Loucy (cell line): ENCODE data around the gene ADAT2.

Experiments used
- H2AFZ ChIP-seq: fragments of 200-600 bp; sonication (generic); 2 replicates; pipeline ENCODE4 v1.6.0; 2016; ENCODE audit warnings: antibody characterized with exemption, mild to moderate bottlenecking, low read length, moderate library complexity
- H3F3A ChIP-seq: fragments of 200-600 bp; 2 replicates; pipeline ENCODE4 v1.6.0; 2016; ENCODE audit warnings: antibody characterized with exemption, low read depth, mild to moderate bottlenecking
- H3K27me3 ChIP-seq: fragments of 200-600 bp; sonication (generic); 2 replicates; pipeline ENCODE4 v1.6.1; 2014; ENCODE audit warnings: low read length, mild to moderate bottlenecking; ENCODE audit not compliant: insufficient read depth, poor library complexity, severe bottlenecking
- H3K36me3 ChIP-seq: fragments of 200-600 bp; sonication (generic); 2 replicates; pipeline ENCODE4 v1.6.1; 2016; ENCODE audit warnings: low read length; ENCODE audit not compliant: insufficient read depth
- H3K4me1 ChIP-seq: fragments of 200-600 bp; sonication (generic); 2 replicates; pipeline ENCODE4 v1.5.1; 2014; ENCODE audit warnings: low read length, mild to moderate bottlenecking; ENCODE audit not compliant: insufficient read depth, poor library complexity, severe bottlenecking
- H3K4me2 ChIP-seq: fragments of 200-600 bp; sonication (generic); 2 replicates; pipeline ENCODE4 v1.6.0; 2014; ENCODE audit warnings: antibody characterized with exemption, low read length, low read depth, mild to moderate bottlenecking; ENCODE audit not compliant: poor library complexity, severe bottlenecking
- H3K4me3 ChIP-seq: fragments of 200-600 bp; sonication (generic); 2 replicates; pipeline ENCODE4 v1.5.1; 2014; ENCODE audit warnings: low read length, mild to moderate bottlenecking, mixed read lengths; ENCODE audit not compliant: poor library complexity, severe bottlenecking
- H3K79me2 ChIP-seq: fragments of 200-600 bp; sonication (generic); 2 replicates; pipeline ENCODE4 v1.6.1; 2014; ENCODE audit warnings: low read length; ENCODE audit not compliant: insufficient read depth
- H3K9ac ChIP-seq: fragments of 200-600 bp; sonication (generic); 2 replicates; pipeline ENCODE4 v1.6.0; 2014; ENCODE audit warnings: mild to moderate bottlenecking, low read depth, low read length, moderate library complexity; ENCODE audit not compliant: poor library complexity, severe bottlenecking
- H3K9me2 ChIP-seq: fragments of 200-600 bp; sonication (generic); replicated peaks from 2 replicates; pipeline ENCODE4 v1.6.1; 2016; ENCODE audit warnings: low read depth, low read length, mixed read lengths
- H3K9me3 ChIP-seq: fragments of 200-600 bp; sonication (generic); 2 replicates; pipeline ENCODE4 v1.6.1; 2014; ENCODE audit warnings: mild to moderate bottlenecking, antibody characterized with exemption, low read length, low read depth; ENCODE audit not compliant: insufficient read depth
- H4K20me1 ChIP-seq: fragments of 200-600 bp; sonication (generic); 2 replicates; pipeline ENCODE4 v1.6.0; 2014; ENCODE audit warnings: antibody characterized with exemption, low read length, mild to moderate bottlenecking; ENCODE audit not compliant: insufficient read depth, poor library complexity, severe bottlenecking
- EZH2phosphoT487 ChIP-seq: fragments of 200-600 bp; IDR thresholded peaks from 2 replicates; pipeline ENCODE4 v1.6.1; 2018; ENCODE audit warnings: antibody characterized with exemption, mild to moderate bottlenecking, moderate library complexity, borderline replicate concordance
- TF ChIP-seq, protein P1 (sequence below): fragments of 200-600 bp; sonication (generic); conservative IDR thresholded peaks from 2 replicates; pipeline ENCODE4 v1.5.1; 2014; ENCODE audit warnings: mild to moderate bottlenecking, antibody characterized with exemption, low read length

Gene ADAT2

DNA sequence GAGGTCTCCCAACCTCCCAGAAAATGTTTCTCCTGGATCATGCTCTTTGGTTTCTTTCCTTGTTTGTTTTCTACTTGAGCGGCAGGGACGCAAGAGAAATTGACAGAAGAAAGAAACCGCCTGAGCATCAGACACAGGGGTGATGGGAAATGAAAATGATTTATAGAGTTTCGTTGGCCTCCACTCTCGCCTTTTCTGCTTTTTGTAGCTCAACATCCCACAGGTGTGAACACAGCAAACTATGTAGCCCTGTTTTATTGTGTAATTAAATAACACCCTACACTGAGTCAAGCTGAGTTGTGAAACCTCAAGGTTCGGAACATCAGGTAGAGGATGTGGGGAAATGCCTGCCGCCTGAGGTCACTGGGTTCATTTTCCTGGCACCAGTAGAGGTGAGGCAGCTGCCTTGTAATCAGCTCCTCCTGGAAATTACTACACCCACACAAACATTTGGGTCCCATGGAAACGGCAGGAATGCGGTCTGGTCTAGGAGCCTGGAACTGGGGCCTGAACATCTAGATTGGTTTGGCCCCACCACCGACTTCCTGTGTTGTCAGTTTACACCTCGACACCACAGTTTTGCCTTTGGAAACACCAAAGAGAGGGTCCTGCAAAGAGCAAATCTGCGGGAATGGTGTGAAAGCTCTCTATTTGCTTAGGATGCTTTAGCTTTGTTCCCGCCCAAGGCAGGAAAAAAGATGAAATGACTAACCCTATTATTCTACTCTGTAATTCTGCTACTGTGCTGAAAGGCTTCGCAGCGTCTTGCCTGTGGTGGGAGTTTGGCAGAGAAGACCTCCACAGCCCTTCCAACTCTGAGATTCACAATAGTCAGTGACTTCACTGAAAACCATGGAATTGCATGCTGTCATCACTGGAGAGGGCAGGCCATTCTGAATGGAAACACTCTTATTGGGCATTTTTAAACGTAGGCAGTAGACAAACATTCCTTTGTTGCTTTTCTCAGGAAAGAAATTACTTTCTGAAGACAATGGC is 53.0 kb downstream of the ADAT2 start:
- H3K4me1 ChIP-seq: peaks cover 17% of the 10 kb centered on the region
- H3K9me3 ChIP-seq: no peaks in the 10 kb centered on the region
- no peak overlapping the region for H3K9ac ChIP-seq
- H3K9me2 ChIP-seq: no peaks in the 10 kb centered on the region
- H2AFZ ChIP-seq: no peak overlapping the region
- H3K36me3 ChIP-seq: no peaks in the 10 kb centered on the region
- no peaks in the 10 kb centered on the region for H4K20me1 ChIP-seq
- H3F3A ChIP-seq: no peaks in the 10 kb centered on the region
- TF ChIP-seq EZH2phosphoT487: no peak
- TF ChIP-seq, protein P1, sequence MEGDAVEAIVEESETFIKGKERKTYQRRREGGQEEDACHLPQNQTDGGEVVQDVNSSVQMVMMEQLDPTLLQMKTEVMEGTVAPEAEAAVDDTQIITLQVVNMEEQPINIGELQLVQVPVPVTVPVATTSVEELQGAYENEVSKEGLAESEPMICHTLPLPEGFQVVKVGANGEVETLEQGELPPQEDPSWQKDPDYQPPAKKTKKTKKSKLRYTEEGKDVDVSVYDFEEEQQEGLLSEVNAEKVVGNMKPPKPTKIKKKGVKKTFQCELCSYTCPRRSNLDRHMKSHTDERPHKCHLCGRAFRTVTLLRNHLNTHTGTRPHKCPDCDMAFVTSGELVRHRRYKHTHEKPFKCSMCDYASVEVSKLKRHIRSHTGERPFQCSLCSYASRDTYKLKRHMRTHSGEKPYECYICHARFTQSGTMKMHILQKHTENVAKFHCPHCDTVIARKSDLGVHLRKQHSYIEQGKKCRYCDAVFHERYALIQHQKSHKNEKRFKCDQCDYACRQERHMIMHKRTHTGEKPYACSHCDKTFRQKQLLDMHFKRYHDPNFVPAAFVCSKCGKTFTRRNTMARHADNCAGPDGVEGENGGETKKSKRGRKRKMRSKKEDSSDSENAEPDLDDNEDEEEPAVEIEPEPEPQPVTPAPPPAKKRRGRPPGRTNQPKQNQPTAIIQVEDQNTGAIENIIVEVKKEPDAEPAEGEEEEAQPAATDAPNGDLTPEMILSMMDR: no peak
- H3K79me2 ChIP-seq: no peaks in the 10 kb centered on the region
- H3K4me2 ChIP-seq: no peak overlapping the region
- no peak overlapping the region for H3K4me3 ChIP-seq
- no peaks in the 10 kb centered on the region for H3K27me3 ChIP-seq

DNA sequence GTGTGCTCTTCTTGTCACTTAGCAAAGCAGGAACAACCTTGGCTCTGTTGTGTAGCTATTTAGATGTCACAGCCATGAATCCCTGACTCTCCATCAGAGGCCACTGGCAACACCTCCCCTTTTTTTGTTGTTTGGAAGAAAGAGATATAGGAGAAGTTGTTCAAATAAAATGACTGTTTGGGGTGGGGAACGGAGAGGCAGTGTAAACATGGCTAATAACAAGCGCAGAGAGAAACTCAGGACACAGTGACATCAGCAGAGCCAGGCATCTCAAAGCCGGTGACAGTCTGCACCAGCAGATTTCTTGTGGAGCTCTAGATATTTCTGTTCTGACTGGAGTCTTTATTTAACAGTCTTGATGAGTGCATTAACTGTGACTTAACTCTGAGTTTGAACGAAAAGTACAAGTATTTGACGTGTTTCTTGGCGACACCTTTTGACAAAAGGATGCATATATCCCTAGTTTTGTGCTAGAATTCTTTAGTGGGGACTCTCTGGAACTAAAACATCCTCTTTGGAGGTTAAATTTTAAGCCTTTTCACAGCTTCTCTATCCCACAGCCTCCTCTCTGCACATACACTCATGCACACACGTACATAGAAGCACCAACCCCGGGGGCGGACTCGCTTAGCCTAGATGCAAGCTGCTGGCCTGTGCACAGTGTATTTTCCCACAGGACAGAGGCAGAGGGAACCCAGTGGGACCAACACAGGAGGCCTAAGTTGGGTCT is 53.8 kb downstream of the ADAT2 start:
- TF ChIP-seq EZH2phosphoT487: no peak
- TF ChIP-seq, protein P1: no peak
- no peak overlapping the region for H3K4me2 ChIP-seq
- no peaks in the 10 kb centered on the region for H3F3A ChIP-seq
- peaks cover 17% of the 10 kb centered on the region for H3K4me1 ChIP-seq
- H3K79me2 ChIP-seq: no peaks in the 10 kb centered on the region
- no peaks in the 10 kb centered on the region for H3K36me3 ChIP-seq
- H3K9me3 ChIP-seq: no peaks in the 10 kb centered on the region
- H3K9me2 ChIP-seq: no peaks in the 10 kb centered on the region
- no peak overlapping the region for H2AFZ ChIP-seq
- no peaks in the 10 kb centered on the region for H3K27me3 ChIP-seq
- H4K20me1 ChIP-seq: no peaks in the 10 kb centered on the region
- no peak overlapping the region for H3K4me3 ChIP-seq
- H3K9ac ChIP-seq: no peak overlapping the region

DNA sequence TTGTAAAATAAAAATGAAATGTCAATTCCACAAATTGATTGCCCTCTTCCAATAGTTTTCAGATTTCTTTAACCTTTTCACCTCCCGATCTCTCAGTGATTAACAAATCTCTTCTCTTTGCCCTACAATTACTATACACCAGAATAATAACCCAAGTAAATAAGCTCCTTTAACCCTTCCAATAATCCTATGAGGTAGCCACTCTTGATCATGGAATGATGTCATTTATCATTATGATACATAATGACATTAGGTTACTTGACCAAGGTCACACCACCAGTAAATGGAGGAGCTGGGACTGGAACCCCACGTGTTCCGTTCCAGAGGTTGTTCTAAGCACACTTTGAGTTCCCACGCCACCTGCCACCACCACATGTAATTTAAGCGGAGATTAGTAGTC is 54.8 kb downstream of the ADAT2 start:
- Histone ChIP-seq H3F3A (no peaks in the 10 kb centered on the region), H3K9ac (no peak overlapping the region), H3K4me3 (no peak overlapping the region), H2AFZ (no peak overlapping the region), H3K9me3 (no peaks in the 10 kb centered on the region), H3K27me3 (no peaks in the 10 kb centered on the region), H3K79me2 (no peaks in the 10 kb centered on the region), H3K4me2 (no peak overlapping the region), H3K36me3 (no peaks in the 10 kb centered on the region), H3K4me1 (peaks cover 7% of the 10 kb centered on the region), H4K20me1 (no peaks in the 10 kb centered on the region), H3K9me2 (no peaks in the 10 kb centered on the region)
- no peak for TF ChIP-seq EZH2phosphoT487
- TF ChIP-seq, protein P1: no peak
